HG02588 (cell line): ENCODE data around the gene CCDC34.
A peak's percentile ranks its signal among the peaks of the same experiment; 100 is the strongest.

Experiments used
- ATAC-seq: cut with Tn5 transposase; IDR thresholded peaks from one replicate; pipeline ENCODE4 v1.9.1; 2021; ENCODE audit warnings: mild to moderate bottlenecking, moderate library complexity; ENCODE audit not compliant: unreplicated experiment

CCDC34 gene

DNA sequence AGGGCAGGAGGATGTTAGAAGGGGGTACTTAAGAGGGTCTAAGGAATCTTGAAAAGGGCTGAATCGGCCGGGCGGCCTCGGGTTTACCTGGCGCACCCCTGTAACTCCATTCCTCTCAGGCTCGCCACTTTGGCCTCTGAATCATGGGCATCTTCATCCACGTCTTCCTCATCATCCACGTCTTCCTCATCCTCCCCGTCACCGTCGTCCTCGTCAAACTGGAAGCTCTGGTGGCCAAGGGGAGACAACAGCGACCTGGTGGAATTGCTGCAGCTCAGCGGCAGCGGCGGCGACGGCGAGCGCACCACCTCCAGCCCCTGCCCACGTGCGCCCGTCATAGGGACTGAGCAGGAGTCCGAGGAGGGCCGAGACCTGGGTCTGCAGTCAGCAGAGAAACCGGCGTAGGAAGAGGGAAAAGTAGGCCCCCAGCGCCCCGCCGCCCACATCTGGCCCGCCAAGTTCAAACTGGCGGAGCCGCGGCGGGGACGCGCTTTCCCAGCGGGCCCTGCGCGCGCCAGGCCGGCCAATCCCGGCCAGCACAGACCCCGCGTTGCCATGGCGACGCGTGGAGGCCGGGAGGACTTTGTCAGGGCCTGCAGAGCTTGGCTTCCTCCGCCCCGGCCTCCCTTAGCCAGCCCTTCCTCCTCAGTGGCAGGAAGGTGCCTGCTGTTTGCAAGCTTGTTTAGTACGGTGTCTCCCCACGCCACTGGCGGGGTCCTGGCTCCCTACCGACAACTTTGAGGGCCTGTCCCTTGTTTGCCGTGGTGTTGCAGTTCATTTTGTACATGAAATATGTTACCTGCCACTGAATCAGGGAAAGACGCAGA is at the start of gene CCDC34:
Gene CCDC34, minus strand, starts transcription at position 467 of the 827 bp plus-strand sequence. Its CDS starts 21 bp downstream, at position 446.
- ATAC-seq: peak; percentile 100

DNA sequence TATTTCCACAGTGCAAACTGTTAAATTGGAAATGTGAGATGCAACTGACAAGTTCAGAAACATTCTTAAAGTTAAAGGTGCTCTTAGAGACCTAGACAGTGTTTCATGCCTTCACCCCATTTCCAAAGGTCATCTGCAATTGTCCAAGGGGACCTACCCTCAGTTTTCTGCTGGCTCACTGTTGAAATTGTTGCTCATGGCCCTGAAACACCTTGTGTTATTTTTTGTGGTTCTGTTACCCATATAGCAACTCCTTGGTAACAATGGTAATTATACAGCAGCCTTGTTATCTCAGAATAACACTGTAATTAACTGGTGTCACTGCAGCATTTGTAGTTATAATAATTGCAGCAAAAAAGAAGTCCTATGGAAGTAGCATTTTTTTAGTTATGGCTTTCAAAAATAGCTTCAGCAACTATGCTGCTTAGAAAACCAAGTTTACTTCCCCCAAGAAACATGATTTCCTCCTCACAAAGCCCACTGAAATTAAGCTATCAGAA is 49.2 kb upstream of the CCDC34 start:
- ATAC-seq: no peak

DNA sequence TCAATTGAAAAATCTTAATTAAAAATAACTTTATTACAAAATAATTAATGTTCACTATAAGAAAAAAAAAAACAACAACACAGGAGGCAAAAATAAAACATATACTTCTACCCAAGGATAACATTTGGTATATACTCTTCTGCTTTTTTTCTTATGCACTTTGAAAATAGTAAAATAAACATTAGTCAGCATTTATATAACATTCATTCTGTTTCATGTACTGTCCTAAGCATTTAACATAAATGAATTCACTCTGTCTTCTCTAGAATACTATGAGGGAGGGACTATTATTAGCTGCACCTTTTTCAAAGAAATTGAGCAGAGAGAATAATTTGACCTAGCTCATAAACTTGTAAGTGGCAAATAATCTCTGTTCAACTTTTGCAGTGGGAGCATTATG is 48.3 kb upstream of the CCDC34 start:
- no peak for ATAC-seq

GRCh38 chr11:27410272-27410671 is 47.3 kb upstream of the CCDC34 start:
- ATAC-seq: no peak

DNA sequence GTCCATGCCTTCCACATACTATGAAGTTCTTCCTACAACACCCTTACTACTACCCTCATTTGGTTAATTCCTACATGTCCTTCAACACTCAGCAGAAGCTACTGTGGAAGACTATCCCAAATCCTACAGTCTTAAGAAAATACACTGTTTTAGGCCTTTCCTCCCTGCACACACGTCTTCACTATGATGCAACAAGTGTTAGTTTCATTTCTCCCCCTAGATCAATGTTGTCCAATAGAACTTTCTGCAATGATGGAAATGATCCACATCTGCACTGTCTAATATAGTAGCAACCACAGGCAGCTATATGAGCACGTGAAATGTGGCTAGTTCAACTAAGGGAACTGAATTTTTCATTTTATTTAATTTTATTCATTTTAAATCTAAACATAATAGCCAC is 46.7 kb upstream of the CCDC34 start:
- ATAC-seq: no peak

DNA sequence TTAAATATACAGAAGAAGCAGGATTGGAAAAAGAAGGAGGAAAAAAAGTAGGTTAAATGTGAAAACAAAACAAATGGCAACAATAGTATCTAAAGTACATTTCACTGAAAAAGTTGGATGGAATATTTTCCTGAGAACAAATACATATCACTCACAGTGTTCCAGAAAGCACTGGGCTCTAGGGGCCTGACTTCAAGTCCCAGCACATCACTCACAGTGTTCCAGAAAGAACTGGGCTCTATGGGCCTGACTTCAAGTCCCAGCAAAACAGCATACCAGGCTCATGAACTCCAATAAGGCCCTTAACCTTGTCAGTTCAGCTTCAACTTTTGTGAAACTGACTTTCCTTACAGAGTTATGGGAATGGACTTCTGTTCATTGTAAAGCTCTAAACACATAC is 46.0 kb upstream of the CCDC34 start:
- ATAC-seq: no peak

DNA sequence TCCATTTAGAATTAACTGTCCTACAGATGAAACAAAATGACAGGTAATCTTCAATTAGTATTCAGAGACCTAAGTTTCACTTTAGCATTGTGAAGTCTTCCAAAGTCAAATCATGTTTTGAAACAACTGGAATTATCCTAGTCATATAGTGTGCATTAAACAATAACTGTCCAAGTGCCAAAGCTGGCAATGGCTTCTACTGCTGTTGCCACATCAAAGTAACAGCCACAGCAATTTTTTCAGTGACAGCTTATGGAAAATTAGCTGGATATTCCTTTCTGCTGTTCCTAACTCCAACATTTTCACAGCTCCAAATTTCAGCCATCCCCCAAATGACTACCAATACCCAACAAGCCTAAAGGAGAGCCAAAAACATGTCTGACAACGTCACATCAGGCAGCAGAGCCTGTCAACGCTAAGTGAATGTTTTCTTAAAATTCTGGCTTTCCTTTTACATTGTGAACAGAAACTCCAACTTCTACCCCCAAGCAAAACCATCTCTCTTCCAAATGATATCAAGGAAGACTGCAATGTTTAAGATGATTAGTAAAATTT is 45.3 kb upstream of the CCDC34 start:
- ATAC-seq: no peak

DNA sequence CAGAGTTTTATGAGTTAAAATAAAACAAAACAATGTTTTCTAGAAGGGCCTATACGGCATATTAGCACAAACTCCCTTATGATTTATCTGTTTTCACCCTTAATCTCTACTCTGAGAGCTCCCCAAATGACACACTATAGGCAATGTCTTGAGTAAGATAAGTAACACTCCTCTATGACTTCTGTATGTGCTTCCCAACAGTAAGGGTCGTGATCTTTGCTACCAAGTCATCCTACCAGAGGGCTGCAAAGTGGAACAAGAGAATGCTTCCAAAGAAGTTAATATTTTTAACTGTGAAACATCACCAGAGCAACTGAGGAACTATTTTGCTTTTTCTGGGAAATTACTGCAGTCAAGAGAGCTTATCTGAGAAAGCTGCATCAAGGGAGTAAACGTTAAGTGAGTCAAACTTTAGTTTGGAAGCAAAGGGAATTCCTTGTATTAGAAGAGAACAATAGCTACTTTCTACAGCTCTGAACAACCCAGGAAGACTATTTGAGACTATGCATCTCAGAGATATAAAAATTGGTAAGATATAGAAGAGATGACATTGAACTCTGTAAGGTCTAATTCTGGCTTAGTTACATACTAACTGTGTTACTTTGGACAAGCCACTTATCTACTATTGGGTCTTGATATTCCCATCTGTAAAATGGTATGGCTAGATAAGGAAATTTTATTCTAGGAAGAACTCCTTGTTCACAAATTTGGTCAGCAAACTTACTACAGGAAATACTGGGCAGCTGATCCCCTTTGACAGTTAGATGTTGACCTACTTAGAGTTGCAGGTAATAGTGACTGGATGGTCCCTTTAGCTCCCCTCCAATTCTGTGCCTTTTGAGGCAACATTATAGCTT is 43.7 kb upstream of the CCDC34 start:
- ATAC-seq: no peak

- ATAC-seq: no peak
These were observed 42.1 kb upstream of the CCDC34 start for GRCh38 chr11:27405134-27405533.

DNA sequence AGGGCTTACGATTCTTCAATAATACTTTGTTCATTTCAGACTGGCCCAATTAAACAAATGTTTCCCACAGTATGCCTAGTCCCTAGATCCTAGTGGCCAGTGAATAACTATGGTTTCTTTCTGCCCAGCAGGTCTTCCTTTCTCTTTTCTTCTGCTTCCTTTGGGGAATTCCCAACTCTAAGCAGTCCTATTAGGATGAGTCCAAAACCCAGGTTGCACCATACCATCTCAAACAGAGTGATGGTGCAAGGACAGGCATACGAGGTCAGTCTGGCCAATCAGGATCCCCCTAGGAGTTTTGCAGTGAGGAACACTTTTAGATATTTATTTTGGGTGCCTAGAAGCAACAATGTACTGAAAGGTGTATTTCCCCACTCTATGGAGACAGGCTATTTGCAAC is 41.4 kb upstream of the CCDC34 start:
- no peak for ATAC-seq

DNA sequence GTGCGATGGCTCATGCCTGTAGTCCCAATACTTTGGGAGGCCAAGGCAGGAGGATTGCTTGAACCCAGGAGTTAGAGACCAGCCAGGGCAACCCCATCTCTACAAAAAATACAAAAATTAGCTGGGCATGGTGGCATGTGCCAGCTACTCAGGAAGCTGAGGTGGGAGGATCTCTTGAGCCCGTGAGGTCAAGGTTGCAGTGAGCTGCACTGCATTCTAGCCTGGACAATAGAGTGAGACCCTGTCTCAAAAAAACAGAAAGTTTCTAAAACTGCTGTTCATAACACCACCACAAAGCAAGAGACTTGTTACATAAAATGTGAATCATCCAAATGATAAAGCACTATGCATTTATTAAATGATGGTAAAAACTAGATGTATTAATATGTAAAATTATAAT is 40.2 kb upstream of the CCDC34 start:
- no peak for ATAC-seq

DNA sequence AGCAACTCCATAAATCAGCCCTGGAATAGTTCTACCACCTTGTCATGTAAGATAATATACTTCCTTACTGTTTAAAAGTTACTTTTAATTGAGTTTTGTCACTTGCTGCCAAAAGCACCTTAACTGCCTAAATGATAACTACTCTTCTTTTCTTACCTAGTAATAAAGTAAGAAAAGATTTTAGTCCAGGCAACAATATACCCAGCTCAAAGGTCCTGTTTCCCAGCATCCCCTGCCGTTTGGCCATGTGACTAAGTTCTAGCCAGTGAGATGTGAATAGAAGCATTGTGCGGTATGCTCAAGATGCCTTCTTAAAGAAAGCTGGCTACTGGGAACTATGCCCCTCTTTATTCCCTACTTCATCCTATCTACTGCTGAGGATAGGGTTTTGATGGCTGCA is 39.4 kb upstream of the CCDC34 start:
- no peak for ATAC-seq

- ATAC-seq: no peak
These were observed 38.9 kb upstream of the CCDC34 start for GRCh38 chr11:27401833-27402316.

- no peak for ATAC-seq
These were observed 38.3 kb upstream of the CCDC34 start for GRCh38 chr11:27401280-27401832.

GRCh38 chr11:27398400-27398770 is 35.4 kb upstream of the CCDC34 start:
- no peak for ATAC-seq

DNA sequence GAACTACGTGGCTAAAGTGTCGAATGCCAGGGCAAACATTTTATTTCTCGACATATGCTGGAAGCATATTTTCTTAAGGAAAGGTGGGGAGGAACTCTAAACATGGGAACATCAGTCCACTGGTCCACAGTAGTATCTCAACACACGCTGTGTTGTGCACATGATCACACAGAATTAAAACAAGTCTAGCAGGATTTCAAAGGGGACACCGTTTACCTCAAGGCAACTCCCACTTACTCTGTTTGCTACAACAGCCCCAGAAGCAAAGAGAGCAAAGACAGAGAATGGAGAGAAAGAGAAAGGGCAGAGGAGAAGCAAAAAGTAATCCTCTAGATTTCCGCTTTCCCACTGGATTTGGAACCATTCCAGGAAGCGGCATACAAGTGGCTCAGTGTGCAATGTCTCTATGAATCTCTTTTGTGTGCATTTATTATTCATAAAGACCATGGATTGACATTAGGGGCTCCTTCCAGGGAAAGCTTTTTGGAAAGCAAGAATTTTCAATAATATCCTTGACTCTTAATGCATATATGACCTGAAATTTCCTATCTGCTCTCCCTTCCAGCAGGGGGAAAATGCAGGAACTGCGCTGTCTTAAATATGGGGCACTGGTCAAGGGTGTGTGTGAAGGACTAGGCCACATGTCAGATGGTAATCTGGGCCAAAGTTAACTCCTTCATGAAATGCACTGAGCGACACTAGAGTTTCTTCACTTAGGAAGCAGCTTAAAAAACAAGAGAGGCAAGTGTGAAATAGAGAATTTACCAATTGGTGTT is 34.8 kb upstream of the CCDC34 start:
- no peak for ATAC-seq

DNA sequence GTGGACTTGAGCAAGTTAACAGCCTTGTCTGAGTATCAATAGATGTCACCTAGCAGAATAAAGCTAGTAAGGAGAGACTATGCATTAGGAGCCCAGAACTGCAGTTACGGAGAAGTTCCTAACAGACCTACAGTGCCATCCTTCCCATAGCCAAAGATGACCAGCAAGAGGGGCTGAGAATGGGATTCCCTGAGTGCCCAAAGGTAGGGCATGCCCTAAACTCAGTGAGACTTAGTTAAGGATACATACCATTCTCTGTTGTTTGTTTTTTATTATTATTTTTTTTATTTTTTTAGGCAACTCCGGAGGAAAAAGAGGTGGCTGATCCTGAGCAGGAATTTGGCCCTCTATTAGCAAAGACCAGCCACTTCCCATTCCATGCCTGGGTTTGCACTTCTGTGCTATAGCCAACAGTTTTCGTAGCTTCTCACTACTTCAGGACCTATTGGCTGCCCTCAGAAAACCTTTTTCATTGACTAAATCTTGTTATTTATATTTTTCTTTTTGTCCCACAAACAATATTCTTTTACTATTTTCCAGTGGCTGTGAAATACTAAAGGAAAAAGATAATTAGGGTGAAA is 33.3 kb upstream of the CCDC34 start:
- ATAC-seq: no peak

DNA sequence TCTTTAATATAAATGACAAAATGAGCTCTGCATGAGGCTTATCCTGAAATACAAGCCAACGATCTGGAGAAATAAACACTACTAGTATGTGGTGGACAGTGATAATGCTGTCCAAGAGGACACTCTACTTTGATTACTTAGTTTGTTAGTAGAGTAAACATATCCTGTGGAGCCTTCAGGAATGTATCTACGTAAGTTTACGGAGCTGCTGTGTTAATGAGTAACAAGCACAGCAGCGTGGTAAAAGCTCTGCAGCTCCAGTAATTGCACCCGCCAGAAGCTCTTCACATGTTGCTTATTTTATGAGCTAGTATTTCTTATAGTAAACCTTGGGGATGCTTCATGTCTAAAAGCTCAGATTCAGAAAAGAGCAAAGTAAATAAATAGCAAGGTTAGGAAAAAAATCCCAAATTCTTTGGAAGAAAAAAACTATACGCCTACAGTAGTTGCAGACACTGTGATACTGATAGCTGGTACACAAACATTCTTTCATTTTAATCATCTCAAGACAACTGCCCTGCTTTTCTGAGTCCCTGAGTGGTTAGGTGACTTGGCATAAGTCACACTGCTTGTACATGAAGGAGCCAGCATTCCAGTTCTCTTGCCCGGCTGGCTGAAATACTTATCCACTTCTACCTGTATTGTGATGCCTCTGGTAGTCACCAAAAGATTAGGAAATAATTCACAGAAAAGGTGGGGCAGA is 32.7 kb upstream of the CCDC34 start:
- no peak for ATAC-seq

GRCh38 chr11:27394781-27395228 is 31.8 kb upstream of the CCDC34 start:
- no peak for ATAC-seq
